Neural progenitor cell (in vitro differentiated cells): Measurements from ENCODE around the gene PTPN14.

Experiments
- EZH2phosphoT487 ChIP-seq: fragments of 200-600 bp; sonication (generic); IDR thresholded peaks from 2 replicates; pipeline ENCODE4 v1.6.1; 2017; ENCODE audit warnings: antibody characterized with exemption
- TF ChIP-seq, protein P1 (sequence below): fragments of 200-600 bp; sonication (generic); IDR thresholded peaks from 2 replicates; pipeline ENCODE4 v1.5.1; 2017; ENCODE audit warnings: antibody characterized with exemption, mild to moderate bottlenecking

GRCh38 chr1:214518361-214518760 lies 33.0 kb downstream of the PTPN14 start:
- TF ChIP-seq, protein P1, sequence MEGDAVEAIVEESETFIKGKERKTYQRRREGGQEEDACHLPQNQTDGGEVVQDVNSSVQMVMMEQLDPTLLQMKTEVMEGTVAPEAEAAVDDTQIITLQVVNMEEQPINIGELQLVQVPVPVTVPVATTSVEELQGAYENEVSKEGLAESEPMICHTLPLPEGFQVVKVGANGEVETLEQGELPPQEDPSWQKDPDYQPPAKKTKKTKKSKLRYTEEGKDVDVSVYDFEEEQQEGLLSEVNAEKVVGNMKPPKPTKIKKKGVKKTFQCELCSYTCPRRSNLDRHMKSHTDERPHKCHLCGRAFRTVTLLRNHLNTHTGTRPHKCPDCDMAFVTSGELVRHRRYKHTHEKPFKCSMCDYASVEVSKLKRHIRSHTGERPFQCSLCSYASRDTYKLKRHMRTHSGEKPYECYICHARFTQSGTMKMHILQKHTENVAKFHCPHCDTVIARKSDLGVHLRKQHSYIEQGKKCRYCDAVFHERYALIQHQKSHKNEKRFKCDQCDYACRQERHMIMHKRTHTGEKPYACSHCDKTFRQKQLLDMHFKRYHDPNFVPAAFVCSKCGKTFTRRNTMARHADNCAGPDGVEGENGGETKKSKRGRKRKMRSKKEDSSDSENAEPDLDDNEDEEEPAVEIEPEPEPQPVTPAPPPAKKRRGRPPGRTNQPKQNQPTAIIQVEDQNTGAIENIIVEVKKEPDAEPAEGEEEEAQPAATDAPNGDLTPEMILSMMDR: no peak
- TF ChIP-seq EZH2phosphoT487: no peak
